ENCODE results near the gene GPR78. TPM values are rescaled to one million over a fixed set of nuclear protein-coding genes. Genes with fewer than 3 reads are reported as not detected.

The GPR78 gene
- total RNA-seq, 1 donor, result 2.2 TPM

- no peak for TF ChIP-seq CTCF (IDR thresholded peaks at IDR 0.05; ENCODE audit: insufficient read depth, low read depth, low read length)
- DNase-seq (ENCODE audit: low read depth), result peak; percentile 89
- H3K4me3 ChIP-seq (ENCODE audit: low read depth, low read length), result no peak overlapping the region
Measured at GRCh38 chr4:8537041-8537461, 43.1 kb upstream of the GPR78 start.

- TF ChIP-seq CTCF (IDR thresholded peaks at IDR 0.05; ENCODE audit: insufficient read depth, low read depth, low read length), result no peak
- no peak for DNase-seq (ENCODE audit: low read depth)
- H3K4me3 ChIP-seq (ENCODE audit: low read depth, low read length), result no peak overlapping the region
Measured at GRCh38 chr4:8538076-8538702, 42.0 kb upstream of the GPR78 start.

GRCh38 chr4:8538703-8539567 is 41.3 kb upstream of the GPR78 start:
- TF ChIP-seq CTCF (IDR thresholded peaks at IDR 0.05; ENCODE audit: insufficient read depth, low read depth, low read length), result no peak

GRCh38 chr4:8539661-8540060 is 40.5 kb upstream of the GPR78 start:
- TF ChIP-seq CTCF (IDR thresholded peaks at IDR 0.05; ENCODE audit: insufficient read depth, low read depth, low read length), result no peak

More at GRCh38 chr4:8538703-8539567, 41.3 kb upstream of the GPR78 start:
- no peak overlapping the region for H3K4me3 ChIP-seq (ENCODE audit: low read depth, low read length)
- DNase-seq (ENCODE audit: low read depth), result no peak

GRCh38 chr4:8540072-8540471 is 40.1 kb upstream of the GPR78 start:
- no peak for TF ChIP-seq CTCF (IDR thresholded peaks at IDR 0.05; ENCODE audit: insufficient read depth, low read depth, low read length)
- no peak overlapping the region for H3K4me3 ChIP-seq (ENCODE audit: low read depth, low read length)
- no peak for DNase-seq (ENCODE audit: low read depth)

More at GRCh38 chr4:8539661-8540060, 40.5 kb upstream of the GPR78 start:
- DNase-seq (ENCODE audit: low read depth), result no peak
- no peak overlapping the region for H3K4me3 ChIP-seq (ENCODE audit: low read depth, low read length)

GRCh38 chr4:8540586-8540985 is 39.6 kb upstream of the GPR78 start:
- DNase-seq (ENCODE audit: low read depth), result no peak
- no peak for TF ChIP-seq CTCF (IDR thresholded peaks at IDR 0.05; ENCODE audit: insufficient read depth, low read depth, low read length)
- H3K4me3 ChIP-seq (ENCODE audit: low read depth, low read length), result no peak overlapping the region

Data from fibroblast of villous mesenchyme (primary cell).